Measurements from ENCODE around the gene SLC35E1. TPM values are rescaled to one million over a fixed set of nuclear protein-coding genes. Genes with fewer than 3 reads are reported as not detected.

SLC35E1 gene
- total and polyA plus RNA-seq, 2 of the 13 experiments (the other 11 are each of a cell fraction or from before 2014, with no cell fraction given): 21.2 to 46.5 TPM

GRCh38 chr19:16584248-16585093, 12.3 kb upstream of the SLC35E1 start (continued):
- TF ChIP-seq HNRNPK (IDR thresholded peaks at IDR 0.05; ENCODE audit: low read depth, low read length, poor library complexity, severe bottlenecking) (no peak), GMEB1 (CRISPR knock-in tag; IDR thresholded peaks at IDR 0.05; ENCODE audit: borderline replicate concordance) (no peak), GABPA (IDR thresholded peaks at IDR 0.05; ENCODE audit: low read depth, low read length) (no peak), GABPA (CRISPR knock-in tag; IDR thresholded peaks at IDR 0.05; ENCODE audit: low read depth) (peak; percentile 48; the same call in 1 of the 2 replicates), ZBTB38 (CRISPR knock-in tag; IDR thresholded peaks at IDR 0.05) (peak; percentile 63), ZBTB34 (CRISPR knock-in tag; IDR thresholded peaks at IDR 0.05) (no peak), HNRNPUL1 (IDR thresholded peaks at IDR 0.05; ENCODE audit: low read depth, low read length) (no peak), NKX3-1 (CRISPR knock-in tag; IDR thresholded peaks at IDR 0.05) (no peak), ZBTB7A (CRISPR knock-in tag; IDR thresholded peaks at IDR 0.05) (no peak), ZNF281 (CRISPR knock-in tag; IDR thresholded peaks at IDR 0.05; ENCODE audit: borderline replicate concordance) (peak; percentile 34; the same call in 1 of the 2 replicates), ZNF569 (CRISPR knock-in tag; IDR thresholded peaks at IDR 0.05; ENCODE audit: borderline replicate concordance) (no peak), ZBTB8A (CRISPR knock-in tag; IDR thresholded peaks at IDR 0.05; ENCODE audit: borderline replicate concordance, low read depth) (no peak), PCBP2 (optimal IDR thresholded peaks at IDR 0.05; ENCODE audit: low read depth, low read length, poor library complexity, severe bottlenecking) (no peak), ZNF430 (CRISPR knock-in tag; IDR thresholded peaks at IDR 0.05) (no peak), GPN1 (CRISPR knock-in tag; IDR thresholded peaks at IDR 0.05; ENCODE audit: borderline replicate concordance) (no peak), SAP130 (CRISPR knock-in tag; IDR thresholded peaks at IDR 0.05; ENCODE audit: low read depth) (peak; percentile 50; the same call in 1 of the 2 replicates)
- TF ChIP-seq, protein P1, sequence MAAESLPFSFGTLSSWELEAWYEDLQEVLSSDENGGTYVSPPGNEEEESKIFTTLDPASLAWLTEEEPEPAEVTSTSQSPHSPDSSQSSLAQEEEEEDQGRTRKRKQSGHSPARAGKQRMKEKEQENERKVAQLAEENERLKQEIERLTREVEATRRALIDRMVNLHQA (CRISPR knock-in tag; IDR thresholded peaks at IDR 0.05): no peak
- TF ChIP-seq, protein P2, sequence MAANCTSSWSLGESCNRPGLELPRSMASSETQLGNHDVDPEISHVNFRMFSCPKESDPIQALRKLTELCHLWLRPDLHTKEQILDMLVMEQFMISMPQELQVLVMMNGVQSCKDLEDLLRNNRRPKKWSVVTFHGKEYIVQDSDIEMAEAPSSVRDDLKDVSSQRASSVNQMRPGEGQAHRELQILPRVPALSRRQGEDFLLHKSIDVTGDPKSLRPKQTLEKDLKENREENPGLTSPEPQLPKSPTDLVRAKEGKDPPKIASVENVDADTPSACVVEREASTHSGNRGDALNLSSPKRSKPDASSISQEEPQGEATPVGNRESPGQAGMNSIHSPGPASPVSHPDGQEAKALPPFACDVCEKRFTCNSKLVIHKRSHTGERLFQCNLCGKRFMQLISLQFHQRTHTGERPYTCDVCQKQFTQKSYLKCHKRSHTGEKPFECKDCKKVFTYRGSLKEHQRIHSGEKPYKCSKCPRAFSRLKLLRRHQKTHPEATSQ (CRISPR knock-in tag; IDR thresholded peaks at IDR 0.05; ENCODE audit: borderline replicate concordance): no peak
- TF ChIP-seq, protein P3, sequence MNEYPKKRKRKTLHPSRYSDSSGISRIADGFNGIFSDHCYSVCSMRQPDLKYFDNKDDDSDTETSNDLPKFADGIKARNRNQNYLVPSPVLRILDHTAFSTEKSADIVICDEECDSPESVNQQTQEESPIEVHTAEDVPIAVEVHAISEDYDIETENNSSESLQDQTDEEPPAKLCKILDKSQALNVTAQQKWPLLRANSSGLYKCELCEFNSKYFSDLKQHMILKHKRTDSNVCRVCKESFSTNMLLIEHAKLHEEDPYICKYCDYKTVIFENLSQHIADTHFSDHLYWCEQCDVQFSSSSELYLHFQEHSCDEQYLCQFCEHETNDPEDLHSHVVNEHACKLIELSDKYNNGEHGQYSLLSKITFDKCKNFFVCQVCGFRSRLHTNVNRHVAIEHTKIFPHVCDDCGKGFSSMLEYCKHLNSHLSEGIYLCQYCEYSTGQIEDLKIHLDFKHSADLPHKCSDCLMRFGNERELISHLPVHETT (CRISPR knock-in tag; conservative IDR thresholded peaks at IDR 0.05): no peak

Measured in HepG2 (cell line).